Gastrocnemius medialis (tissue), 4 donors: ENCODE data around the gene SLC37A3.

Experiments
- POLR2A ChIP-seq, 2 donors: fragments of 450-650 bp; IDR thresholded peaks; one replicate each; pipeline ENCODE4 v1.6.1; 2017; ENCODE audit warnings: antibody characterized with exemption in 2 of 2, mild to moderate bottlenecking in 2 of 2, moderate library complexity in 2 of 2
- TF ChIP-seq, protein P1 (sequence below), 5 experiments: fragments of 450-650 bp in 3 of 5; fragments of 200-600 bp in 2 of 5; sonication (generic) in 2 of 5; IDR thresholded peaks in 4 of 5; conservative IDR thresholded peaks in 1 of 5; 1 replicate in 4 of 5; 2 replicates in 1 of 5; pipeline ENCODE4 v1.5.1; 2016 to 2019; ENCODE audit warnings: antibody characterized with exemption in 5 of 5, mild to moderate bottlenecking in 3 of 5, moderate library complexity in 3 of 5

DNA sequence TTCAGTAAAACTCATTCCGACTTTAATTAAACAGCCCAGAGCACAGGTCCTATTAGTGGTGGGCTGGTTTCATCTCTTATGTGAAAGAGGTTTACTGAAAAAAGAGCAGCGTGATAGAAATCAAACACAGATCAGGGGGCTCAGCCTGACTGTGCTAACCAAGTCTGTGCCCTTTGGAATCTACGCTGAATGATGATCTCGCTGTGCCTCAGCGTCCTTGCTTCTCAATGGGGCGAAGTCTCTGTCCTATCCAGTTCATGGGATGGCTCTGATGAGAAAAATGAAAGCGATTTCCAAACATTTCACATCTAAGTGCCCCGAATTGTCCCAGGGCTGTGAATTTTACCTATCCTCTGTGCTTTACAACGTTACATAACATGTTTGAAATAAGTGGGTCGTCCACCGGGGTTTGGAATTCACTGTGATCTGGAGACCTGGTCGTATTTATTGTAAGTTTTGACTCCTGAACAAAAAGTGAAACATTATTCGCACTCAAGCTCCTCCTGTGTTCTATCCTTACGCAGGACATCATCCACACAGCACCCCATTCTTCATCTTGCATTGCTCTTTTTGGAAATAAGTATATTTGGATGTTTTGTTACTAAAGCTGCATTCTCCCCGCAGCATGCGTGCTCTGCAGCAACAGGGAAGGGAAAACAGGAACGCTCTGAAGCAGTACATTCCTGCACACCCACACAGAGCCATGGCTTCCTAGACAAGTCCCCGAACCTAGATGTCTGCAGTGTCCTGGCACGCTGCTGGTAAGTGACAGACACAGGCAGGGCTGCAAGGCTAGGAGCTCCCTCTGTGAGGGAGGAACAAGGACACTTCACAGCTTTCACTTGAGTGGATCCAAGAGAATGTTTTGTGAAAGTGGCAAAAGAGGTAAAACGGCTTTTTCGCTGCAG lies 83.5 kb downstream of the SLC37A3 start:
- TF ChIP-seq, protein P1, sequence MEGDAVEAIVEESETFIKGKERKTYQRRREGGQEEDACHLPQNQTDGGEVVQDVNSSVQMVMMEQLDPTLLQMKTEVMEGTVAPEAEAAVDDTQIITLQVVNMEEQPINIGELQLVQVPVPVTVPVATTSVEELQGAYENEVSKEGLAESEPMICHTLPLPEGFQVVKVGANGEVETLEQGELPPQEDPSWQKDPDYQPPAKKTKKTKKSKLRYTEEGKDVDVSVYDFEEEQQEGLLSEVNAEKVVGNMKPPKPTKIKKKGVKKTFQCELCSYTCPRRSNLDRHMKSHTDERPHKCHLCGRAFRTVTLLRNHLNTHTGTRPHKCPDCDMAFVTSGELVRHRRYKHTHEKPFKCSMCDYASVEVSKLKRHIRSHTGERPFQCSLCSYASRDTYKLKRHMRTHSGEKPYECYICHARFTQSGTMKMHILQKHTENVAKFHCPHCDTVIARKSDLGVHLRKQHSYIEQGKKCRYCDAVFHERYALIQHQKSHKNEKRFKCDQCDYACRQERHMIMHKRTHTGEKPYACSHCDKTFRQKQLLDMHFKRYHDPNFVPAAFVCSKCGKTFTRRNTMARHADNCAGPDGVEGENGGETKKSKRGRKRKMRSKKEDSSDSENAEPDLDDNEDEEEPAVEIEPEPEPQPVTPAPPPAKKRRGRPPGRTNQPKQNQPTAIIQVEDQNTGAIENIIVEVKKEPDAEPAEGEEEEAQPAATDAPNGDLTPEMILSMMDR (IDR thresholded peaks at IDR 0.05 in 4 of 5, conservative IDR thresholded peaks at IDR 0.05 in 1 of 5): no peak
- no peak for TF ChIP-seq POLR2A (IDR thresholded peaks at IDR 0.05)
